ENCODE measurements around the gene COQ10A. TPM values are rescaled to one million over a fixed set of nuclear protein-coding genes. Genes with fewer than 3 reads are reported as not detected.
A peak's percentile ranks its signal among the peaks of the same experiment; 100 is the strongest.

The COQ10A gene
- total and polyA plus RNA-seq, 9 of the 15 experiments (the other 6 are each of a cell fraction or from before 2014, with no cell fraction given): 3.1 to 26.4 (median 12.7) TPM

DNA sequence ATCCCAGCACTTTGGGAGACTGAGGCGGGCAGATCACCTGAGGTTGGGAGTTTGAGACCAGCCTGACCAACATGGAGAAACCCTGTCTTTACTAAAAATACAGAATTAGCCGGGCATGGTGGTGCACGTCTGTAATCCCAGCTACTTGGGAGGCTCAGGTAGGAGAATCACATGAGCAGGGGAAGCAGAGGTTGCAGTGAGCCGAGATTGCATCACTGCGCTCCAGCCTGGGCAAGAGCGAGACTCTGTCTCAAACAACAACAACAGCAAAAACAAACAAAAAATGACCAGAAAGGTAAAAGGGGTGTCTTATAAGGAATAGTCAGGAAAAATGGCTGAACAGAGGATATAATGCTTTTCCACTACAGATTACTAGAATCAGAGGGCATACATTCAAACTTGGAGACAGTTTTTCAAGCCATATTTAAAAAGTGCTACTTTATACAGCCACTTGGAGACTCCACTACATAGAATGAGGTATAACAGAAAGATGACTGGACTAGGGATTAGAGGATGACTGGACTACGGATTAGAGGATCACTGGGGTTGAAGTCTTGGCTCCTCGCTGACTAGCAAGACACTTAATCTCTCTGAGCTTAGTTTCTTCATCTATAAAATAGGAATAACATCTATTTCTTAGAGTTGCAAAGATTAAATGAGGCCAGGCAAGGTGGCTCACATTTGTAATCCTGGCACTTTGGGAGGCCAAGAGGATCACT is 38.3 kb downstream of the COQ10A start:
- H3K9ac ChIP-seq (ENCODE audit: insufficient read depth in 1 of 2, low read depth in 2 of 2, low read length in 2 of 2): no peak overlapping the region
- WGBS (ENCODE audit: insufficient coverage, low coverage, missing lambda C conversion rate): 90% methylated on average over 8 of the region's 8 CpGs
- no peaks in the 10 kb centered on the region for H3K9me1 ChIP-seq (ENCODE audit: control insufficient read depth, insufficient read depth, low read length)
- DNase-seq (ENCODE audit: extremely low read depth in 1 of 4, low spot score in 3 of 4): no peak
- H3K4me2 ChIP-seq (ENCODE audit: insufficient read depth, low read length): no peak overlapping the region
- H3K4me3 ChIP-seq: no peak overlapping the region
- no TSS peak for BruUV-seq (replicated peaks)
- H4K20me1 ChIP-seq (replicated peaks; ENCODE audit: control insufficient read depth, insufficient read depth, low read length): no peaks in the 10 kb centered on the region
- no peaks in the 10 kb centered on the region for H3K9me3 ChIP-seq (replicated peaks; ENCODE audit: control insufficient read depth, insufficient read depth, low read depth, low read length)
- H3K27ac ChIP-seq (ENCODE audit: extremely low read depth, low read depth, low read length): no peak overlapping the region
- no peak for ATAC-seq
- no peak for FAIRE-seq
- peaks cover 13 to 17% of the 10 kb centered on the region in 2 experiments for H3K4me1 ChIP-seq (replicated peaks in 1 of 2; ENCODE audit: control insufficient read depth in 2 of 2, insufficient read depth in 2 of 2, low read length in 2 of 2)
- intact Hi-C loops (cut with micrococcal nuclease): no loop called here
- ChIA-PET POLR2A (interaction anchor here (0.9 kb wide), 1 partner anchor 11 kb away, joined by 3 read pairs; the partner anchor contains the start of gene CNPY2), CTCF (ENCODE audit: low intra/inter-chr PET ratio) (no interaction called here)
- H3K36me3 ChIP-seq (ENCODE audit: control insufficient read depth, insufficient read depth, low read length): peaks cover 50% of the 10 kb centered on the region
- TF ChIP-seq ARHGAP35 (IDR thresholded peaks at IDR 0.05; ENCODE audit: partially characterized antibody) (no peak), ATF3 (IDR thresholded peaks at IDR 0.05) (peak; percentile 40), ATF3 (CRISPR knock-in tag; conservative IDR thresholded peaks at IDR 0.05) (no peak), CEBPG (CRISPR knock-in tag; IDR thresholded peaks at IDR 0.05) (no peak), CEBPG (tag; conservative IDR thresholded peaks at IDR 0.05 in 1 of 2, IDR thresholded peaks at IDR 0.05 in 1 of 2) (no peak)
- TF ChIP-seq, protein P1, sequence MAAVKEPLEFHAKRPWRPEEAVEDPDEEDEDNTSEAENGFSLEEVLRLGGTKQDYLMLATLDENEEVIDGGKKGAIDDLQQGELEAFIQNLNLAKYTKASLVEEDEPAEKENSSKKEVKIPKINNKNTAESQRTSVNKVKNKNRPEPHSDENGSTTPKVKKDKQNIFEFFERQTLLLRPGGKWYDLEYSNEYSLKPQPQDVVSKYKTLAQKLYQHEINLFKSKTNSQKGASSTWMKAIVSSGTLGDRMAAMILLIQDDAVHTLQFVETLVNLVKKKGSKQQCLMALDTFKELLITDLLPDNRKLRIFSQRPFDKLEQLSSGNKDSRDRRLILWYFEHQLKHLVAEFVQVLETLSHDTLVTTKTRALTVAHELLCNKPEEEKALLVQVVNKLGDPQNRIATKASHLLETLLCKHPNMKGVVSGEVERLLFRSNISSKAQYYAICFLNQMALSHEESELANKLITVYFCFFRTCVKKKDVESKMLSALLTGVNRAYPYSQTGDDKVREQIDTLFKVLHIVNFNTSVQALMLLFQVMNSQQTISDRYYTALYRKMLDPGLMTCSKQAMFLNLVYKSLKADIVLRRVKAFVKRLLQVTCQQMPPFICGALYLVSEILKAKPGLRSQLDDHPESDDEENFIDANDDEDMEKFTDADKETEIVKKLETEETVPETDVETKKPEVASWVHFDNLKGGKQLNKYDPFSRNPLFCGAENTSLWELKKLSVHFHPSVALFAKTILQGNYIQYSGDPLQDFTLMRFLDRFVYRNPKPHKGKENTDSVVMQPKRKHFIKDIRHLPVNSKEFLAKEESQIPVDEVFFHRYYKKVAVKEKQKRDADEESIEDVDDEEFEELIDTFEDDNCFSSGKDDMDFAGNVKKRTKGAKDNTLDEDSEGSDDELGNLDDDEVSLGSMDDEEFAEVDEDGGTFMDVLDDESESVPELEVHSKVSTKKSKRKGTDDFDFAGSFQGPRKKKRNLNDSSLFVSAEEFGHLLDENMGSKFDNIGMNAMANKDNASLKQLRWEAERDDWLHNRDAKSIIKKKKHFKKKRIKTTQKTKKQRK (IDR thresholded peaks at IDR 0.05; ENCODE audit: borderline replicate concordance, low read depth, low read length): no peak
- in situ Hi-C loops (cut with MboI): no loop called here
- H2AFZ ChIP-seq (ENCODE audit: low read depth, low read length): no peak overlapping the region
- no peaks in the 10 kb centered on the region for H3K27me3 ChIP-seq (ENCODE audit: control insufficient read depth in 2 of 2, insufficient read depth in 2 of 2, low read length in 2 of 2)
- peaks cover 6% of the 10 kb centered on the region; the same call in 2 of the 3 replicates for H3K79me2 ChIP-seq (ENCODE audit: control insufficient read depth, insufficient read depth, low read length)

Measured in K562 (cell line).